WI38 (cell line): Measurements from ENCODE around the gene C2orf15.
A peak's percentile ranks its signal among the peaks of the same experiment; 100 is the strongest.

Source experiments
- H3K4me3 ChIP-seq: 2 replicates; pipeline ENCODE4 v1.5.1; 2011; ENCODE audit warnings: low read depth, mild to moderate bottlenecking, control low read depth, low read length
- CTCF ChIP-seq: IDR thresholded peaks from 2 replicates; pipeline ENCODE4 v1.5.1; 2012; ENCODE audit warnings: low read depth, mild to moderate bottlenecking, control low read depth, low read length

C2orf15 gene

DNA sequence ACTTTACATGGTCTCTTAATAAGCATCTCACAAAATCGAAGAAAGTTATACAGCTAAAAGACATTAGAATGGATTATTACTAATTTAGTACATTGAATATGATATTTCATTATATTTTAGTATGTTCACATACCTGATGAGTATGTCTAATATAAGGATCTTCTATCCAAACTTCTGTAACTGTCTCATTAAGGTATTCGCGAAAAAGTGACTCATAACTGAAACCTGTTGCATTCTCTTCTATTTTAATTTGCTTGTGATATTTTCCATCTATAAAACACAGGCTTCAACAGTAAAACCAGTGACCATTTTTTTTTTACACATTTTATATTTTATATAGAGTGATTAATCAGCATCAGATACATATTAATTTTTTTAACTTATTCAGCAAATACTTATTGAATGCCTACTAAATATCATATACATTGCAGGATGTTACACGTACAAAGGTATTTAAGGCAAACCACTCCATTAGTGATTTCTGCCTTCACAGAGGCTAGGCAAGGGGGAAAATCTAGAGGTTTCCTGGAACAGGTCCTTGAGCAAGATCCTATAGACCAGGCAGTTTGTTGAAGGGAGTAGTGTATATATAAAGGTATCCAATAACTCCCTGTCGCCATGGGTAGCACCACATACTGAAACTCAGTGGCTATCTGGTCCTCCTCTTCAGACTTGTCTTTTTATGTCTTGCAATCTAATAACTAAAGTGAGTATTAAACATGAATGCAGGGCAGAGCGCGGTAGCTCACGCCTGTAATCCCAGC lies 30.1 kb downstream of the C2orf15 start:
- TF ChIP-seq CTCF, result no peak
- no peak overlapping the region for H3K4me3 ChIP-seq

- no peak for TF ChIP-seq CTCF
- H3K4me3 ChIP-seq, result peak within 1 kb of the TSS; percentile 73
Observed at GRCh38 chr2:99180755-99181623, 39.5 kb downstream of the C2orf15 start, which contains the start of the genes MITD1 and MRPL30. TSS of gene MITD1 (minus strand) at chr2:99181058. CDS start at chr2:99180981, 77 bp downstream. TSS of gene MRPL30 (plus strand) at chr2:99181184. CDS start at chr2:99186204, 5,020 bp downstream.

- peak overlapping the region; percentile 73 for H3K4me3 ChIP-seq
- no peak for TF ChIP-seq CTCF
Observed at GRCh38 chr2:99181624-99182000, 40.1 kb downstream of the C2orf15 start.

DNA sequence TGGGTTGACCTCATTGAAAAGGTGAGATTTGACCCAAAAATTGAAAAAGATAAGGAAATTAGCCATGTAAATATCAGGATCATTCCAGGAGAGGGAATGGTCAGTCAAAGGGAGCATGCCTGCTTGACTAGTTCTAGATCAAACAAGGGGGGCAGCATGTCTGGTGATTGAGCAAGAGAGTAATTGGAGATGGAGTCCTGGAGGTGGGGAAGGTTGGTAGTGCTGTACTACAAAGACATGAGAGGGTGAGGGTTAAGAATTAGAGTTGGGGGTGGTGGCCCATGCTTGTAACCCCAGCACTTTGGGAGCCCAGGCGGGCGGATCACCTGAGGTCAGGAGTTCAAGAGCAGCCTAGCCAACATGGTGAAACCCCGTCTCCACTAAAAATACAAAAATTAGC lies 41.5 kb downstream of the C2orf15 start:
- TF ChIP-seq CTCF, result no peak
- H3K4me3 ChIP-seq, result no peak overlapping the region

DNA sequence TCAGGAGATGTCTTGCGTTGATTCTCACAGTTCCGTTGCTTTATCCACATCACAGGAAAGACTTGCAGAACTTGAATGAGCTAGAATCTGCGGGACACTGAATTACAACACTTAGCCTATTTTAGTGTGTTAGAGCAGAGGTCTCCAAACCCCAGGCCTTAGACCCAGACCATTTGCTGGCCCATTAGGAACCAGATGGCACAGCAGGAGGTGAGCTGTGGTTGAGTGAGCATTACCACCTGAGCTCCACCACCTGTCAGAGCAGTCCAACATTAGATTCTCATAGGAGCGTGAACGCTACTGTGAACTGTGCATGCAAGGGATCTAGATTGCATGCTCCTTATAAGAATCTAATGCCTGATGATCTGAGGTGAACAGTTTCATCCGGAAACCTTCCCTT lies 43.3 kb downstream of the C2orf15 start:
- H3K4me3 ChIP-seq, result no peak overlapping the region
- TF ChIP-seq CTCF, result no peak

DNA sequence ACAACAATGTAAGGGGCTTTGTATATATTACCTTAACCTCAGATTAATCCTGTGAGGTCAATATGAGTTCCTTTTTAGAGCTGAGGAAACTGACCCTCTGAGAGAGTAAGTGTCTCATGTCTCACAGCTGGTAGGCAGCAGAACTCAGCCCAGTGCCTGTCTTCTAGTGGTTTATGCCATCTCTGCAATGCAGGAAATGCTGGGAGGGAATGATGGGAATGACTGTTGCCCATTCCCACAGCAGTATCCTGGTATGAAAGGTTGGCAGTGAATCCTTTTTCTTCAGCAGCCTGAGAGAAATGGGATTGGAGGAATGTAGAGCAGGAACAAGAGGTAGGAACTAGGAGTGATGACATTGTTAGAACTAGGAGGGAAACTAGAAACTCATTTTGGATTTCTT lies 45.5 kb downstream of the C2orf15 start:
- no peak for TF ChIP-seq CTCF
- no peak overlapping the region for H3K4me3 ChIP-seq

DNA sequence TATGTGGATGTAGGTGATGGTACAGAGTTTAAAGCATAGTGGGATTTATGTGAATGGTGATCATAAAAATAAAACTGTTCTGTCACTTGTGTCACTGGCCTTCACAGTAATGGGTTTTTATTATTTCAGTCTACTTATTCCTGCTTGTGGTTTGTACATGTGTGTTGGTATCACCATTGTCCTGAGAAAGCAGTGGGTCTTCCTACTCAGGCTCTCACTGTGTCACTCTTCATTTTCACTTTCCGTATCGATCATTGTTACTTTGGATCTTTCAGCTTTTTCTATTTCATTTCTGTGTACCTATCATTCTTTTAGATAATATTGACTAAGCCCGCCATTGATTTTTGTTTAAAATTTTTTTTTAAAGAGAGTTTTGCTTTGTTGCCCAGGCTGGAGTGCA lies 46.9 kb downstream of the C2orf15 start:
- H3K4me3 ChIP-seq, result no peak overlapping the region
- no peak for TF ChIP-seq CTCF
